CD4-positive, alpha-beta T cell treated with Interleukin-2 at 100 ng/mL for 4 hours (primary cell): ENCODE data around the gene SNORC.

Experiments
- DNase-seq: peaks from one replicate; pipeline ENCODE4 v3.0.0-alpha.2; 2020; ENCODE audit warnings: low spot score

The SNORC gene

GRCh38 chr2:232926431-232926939 lies 56.4 kb downstream of the SNORC start:
- DNase-seq, result no peak

GRCh38 chr2:232927032-232927792 lies 57.1 kb downstream of the SNORC start:
- no peak for DNase-seq

- no peak for DNase-seq
Observed at GRCh38 chr2:232927793-232928550, 57.9 kb downstream of the SNORC start.
